IMR-90 (cell line): ENCODE results near the gene RNF114. TPM values are rescaled to one million over a fixed set of nuclear protein-coding genes. Genes with fewer than 3 reads are reported as not detected.

Experiments
- ATAC-seq: fragments of 200-7000 bp; cut with Tn5 transposase; 2 replicates; pipeline ENCODE4 v1.9.1; 2020; ENCODE audit warnings: low read depth, mild to moderate bottlenecking, moderate library complexity
- BruUV-seq: library from RNA; stranded (reverse); fragments of 400-500 nt; replicated peaks from 2 replicates; lab custom pipeline; 2021; lab: Mats Ljungman, UMichigan
- CTCF ChIA-PET: fragments of 300-600 bp; formaldehyde crosslinking; extraction: SDS; loops from one replicate; lab custom pipeline; 2021; ENCODE audit warnings: antibody characterized with exemption; lab: Yijun Ruan, JAX
- POLR2A ChIA-PET: fragments of 300-600 bp; sonication (Branson Sonifier 250); formaldehyde crosslinking; loops from one replicate; lab custom pipeline; 2022; ENCODE audit warnings: antibody characterized with exemption; ENCODE audit not compliant: unreplicated experiment; lab: Charles Lee
- DNase-seq: peaks from one replicate; pipeline ENCODE4 v3.0.0; 2013
- H2AFZ ChIP-seq: replicated peaks from 2 replicates; pipeline ENCODE3; 2013; ENCODE audit warnings: low read length, mild to moderate bottlenecking; ENCODE audit not compliant: poor library complexity
- H2AK5ac ChIP-seq: 2 replicates; pipeline ENCODE4 v1.6.1; 2013; ENCODE audit warnings: low read depth, low read length, inconsistent platforms
- H2AK9ac ChIP-seq: replicated peaks from 2 replicates; pipeline ENCODE3; 2013; ENCODE audit warnings: mild to moderate bottlenecking, low read depth, low read length, moderate library complexity; ENCODE audit not compliant: poor library complexity
- H2BK120ac ChIP-seq: 2 replicates; pipeline ENCODE4 v1.6.1; 2013; ENCODE audit warnings: low read depth, low read length, inconsistent platforms
- H2BK15ac ChIP-seq: 3 replicates; pipeline ENCODE4 v1.6.1; 2013; ENCODE audit warnings: low read depth, low read length, inconsistent platforms
- H2BK20ac ChIP-seq: 2 replicates; pipeline ENCODE4 v1.6.1; 2013; ENCODE audit warnings: low read depth, mild to moderate bottlenecking, inconsistent platforms, low read length, moderate library complexity
- H2BK5ac ChIP-seq: 2 replicates; pipeline ENCODE4 v1.6.1; 2013; ENCODE audit warnings: mild to moderate bottlenecking, low read depth, low read length, inconsistent platforms; ENCODE audit not compliant: poor library complexity, severe bottlenecking
- H3K14ac ChIP-seq: replicated peaks from 2 replicates; pipeline ENCODE4 v1.6.1; 2013; ENCODE audit warnings: low read depth, low read length, inconsistent platforms
- H3K18ac ChIP-seq: 2 replicates; pipeline ENCODE4 v1.6.1; 2013; ENCODE audit warnings: low read depth, low read length, control low read depth
- H3K23ac ChIP-seq: 2 replicates; pipeline ENCODE4 v1.6.1; 2013; ENCODE audit warnings: low read depth, low read length, inconsistent platforms
- H3K27ac ChIP-seq: 2 replicates; pipeline ENCODE4 v1.5.1; 2013; ENCODE audit warnings: mild to moderate bottlenecking, control low read depth, low read length; ENCODE audit not compliant: insufficient read depth
- H3K27me3 ChIP-seq: 2 replicates; pipeline ENCODE4 v1.6.1; 2013; ENCODE audit warnings: low read length; ENCODE audit not compliant: control insufficient read depth, insufficient read depth
- H3K36me3 ChIP-seq: 2 replicates; pipeline ENCODE4 v1.6.1; 2013; ENCODE audit warnings: low read length, mixed read lengths; ENCODE audit not compliant: control insufficient read depth, insufficient read depth
- H3K4ac ChIP-seq: 2 replicates; pipeline ENCODE4 v1.6.1; 2013; ENCODE audit warnings: low read depth, low read length, inconsistent platforms
- H3K4me1 ChIP-seq: 2 replicates; pipeline ENCODE4 v1.6.1; 2013; ENCODE audit warnings: low read length, mixed read lengths; ENCODE audit not compliant: control insufficient read depth, insufficient read depth
- H3K4me2 ChIP-seq: 2 replicates; pipeline ENCODE4 v1.6.1; 2013; ENCODE audit warnings: low read depth, mild to moderate bottlenecking, control low read depth, low read length, moderate library complexity
- H3K4me3 ChIP-seq: 2 replicates; pipeline ENCODE4 v1.5.1; 2013; ENCODE audit warnings: low read depth, mild to moderate bottlenecking, control low read depth, low read length, moderate library complexity; ENCODE audit not compliant: insufficient read depth
- H3K56ac ChIP-seq: 2 replicates; pipeline ENCODE4 v1.6.1; 2013; ENCODE audit warnings: low read length, inconsistent platforms; ENCODE audit not compliant: insufficient read depth; ENCODE audit errors: extremely low read depth
- H3K79me1 ChIP-seq, 2 experiments: 2 replicates each; pipeline ENCODE4 v1.6.1; 2013; ENCODE audit warnings: low read length in 2 of 2, inconsistent platforms in 1 of 2, low read depth in 1 of 2
- H3K9ac ChIP-seq: 2 replicates; pipeline ENCODE4 v1.6.1; 2013; ENCODE audit warnings: low read depth, low read length, control low read depth
- H3K9me1 ChIP-seq: 2 replicates; pipeline ENCODE4 v1.6.1; 2013; ENCODE audit warnings: low read length, inconsistent platforms; ENCODE audit not compliant: insufficient read depth
- H3K9me3 ChIP-seq: 2 replicates; pipeline ENCODE4 v1.6.1; 2013; ENCODE audit warnings: low read length; ENCODE audit not compliant: control insufficient read depth, insufficient read depth
- H4K20me1 ChIP-seq: 2 replicates; pipeline ENCODE4 v1.6.1; 2013; ENCODE audit warnings: low read length, inconsistent platforms; ENCODE audit not compliant: insufficient read depth
- H4K5ac ChIP-seq: 2 replicates; pipeline ENCODE4 v1.6.1; 2013; ENCODE audit warnings: mild to moderate bottlenecking, low read depth, low read length, control low read depth
- H4K8ac ChIP-seq, 2 experiments: 2 replicates each; pipeline ENCODE4 v1.6.1; 2013; ENCODE audit warnings: low read depth in 2 of 2, low read length in 2 of 2, control low read depth in 1 of 2, inconsistent platforms in 1 of 2
- H4K91ac ChIP-seq: 2 replicates; pipeline ENCODE4 v1.6.1; 2013; ENCODE audit warnings: low read depth, low read length, inconsistent platforms; ENCODE audit not compliant: insufficient read depth
- BHLHE40 ChIP-seq: fragments of 150-350 bp; IDR thresholded peaks from 2 replicates; pipeline ENCODE4 v1.6.1; 2016; ENCODE audit warnings: mild to moderate bottlenecking, low read depth, low read length
- CEBPB ChIP-seq: IDR thresholded peaks from 2 replicates; pipeline ENCODE4 v1.6.1; 2012; ENCODE audit warnings: low read depth, low read length, improper control_type of control experiment
- CHD1 ChIP-seq: IDR thresholded peaks from 2 replicates; pipeline ENCODE4 v1.6.1; 2012; ENCODE audit warnings: low read depth, low read length, improper control_type of control experiment
- FOS ChIP-seq: fragments of 150-350 bp; IDR thresholded peaks from 2 replicates; pipeline ENCODE4 v1.6.1; 2016; ENCODE audit warnings: low read depth, low read length
- MAFK ChIP-seq: IDR thresholded peaks from 2 replicates; pipeline ENCODE4 v1.6.1; 2012; ENCODE audit warnings: low read depth, low read length, improper control_type of control experiment
- MXI1 ChIP-seq: IDR thresholded peaks from 2 replicates; pipeline ENCODE4 v1.6.1; 2012; ENCODE audit warnings: low read depth, mild to moderate bottlenecking, low read length, moderate library complexity, borderline replicate concordance
- POLR2A ChIP-seq: IDR thresholded peaks from 2 replicates; pipeline ENCODE4 v1.6.1; 2012; ENCODE audit warnings: mild to moderate bottlenecking, low read depth, low read length
- RAD21 ChIP-seq: IDR thresholded peaks from 2 replicates; pipeline ENCODE4 v1.6.1; 2012; ENCODE audit warnings: low read length, improper control_type of control experiment
- RCOR1 ChIP-seq: IDR thresholded peaks from 2 replicates; pipeline ENCODE4 v1.6.1; 2012; ENCODE audit warnings: mild to moderate bottlenecking, low read length, improper control_type of control experiment; ENCODE audit not compliant: insufficient replicate concordance
- RFX5 ChIP-seq: IDR thresholded peaks from 2 replicates; pipeline ENCODE4 v1.8.0; 2012; ENCODE audit warnings: low read depth, mild to moderate bottlenecking, low read length, moderate library complexity
- SMC3 ChIP-seq: fragments of 150-350 bp; IDR thresholded peaks from 2 replicates; pipeline ENCODE4 v1.6.1; 2016; ENCODE audit warnings: low read depth, mild to moderate bottlenecking, antibody characterized with exemption, low read length, moderate library complexity
- WGBS, 2 experiments: methylation state at CpG; one replicate each; pipeline versions ENCODE4 v1.1.5 to v1.1.7; 2013; ENCODE audit warnings: missing lambda C conversion rate in 2 of 2; ENCODE audit not compliant: insufficient read length in 1 of 2; ENCODE audit errors: extremely low coverage in 2 of 2; 5-methylcytosine and 5-hydroxymethylcytosine counted together
- dilution Hi-C: fragments of 300-500 bp; cut with HindIII; formaldehyde crosslinking; loops from one replicate; pipeline ENCODE4 v1.14.3; 2018; ENCODE audit warnings: low sequenced_read_pairs; ENCODE audit not compliant: unreplicated experiment
- in situ Hi-C: fragments of 300-500 bp; cut with MboI; formaldehyde crosslinking; loops from 3 replicates; pipeline ENCODE4 v1.14.3; 2019; ENCODE audit warnings: low sequenced_read_pairs, inconsistent platforms, mixed read lengths
- intact Hi-C: fragments of 100-400 bp; cut with micrococcal nuclease; formaldehyde crosslinking; loops from 2 replicates; pipeline ENCODE4 v1.10.0; 2022
- polyA plus RNA-seq, 3 experiments: library from polyadenylated mRNA; depleted of rRNA; stranded (reverse); fragments of >200 nt; gene quantifications; 2 replicates each; pipeline ENCODE4 v1.2.3, GENCODE V29; 2012; ENCODE audit warnings: low replicate concordance in 1 of 3
- total RNA-seq: library from RNA; depleted of rRNA; stranded (reverse); fragments of >200 nt; gene quantifications from 2 replicates; pipeline ENCODE4 v1.2.3, GENCODE V29; 2012
- TF ChIP-seq, protein P1 (sequence below): fragments of 150-350 bp; IDR thresholded peaks from 2 replicates; pipeline ENCODE4 v1.6.1; 2016; ENCODE audit warnings: low read depth, mild to moderate bottlenecking, low read length, moderate library complexity, borderline replicate concordance
- TF ChIP-seq, protein P2 (sequence below): fragments of 150-350 bp; IDR thresholded peaks from 2 replicates; pipeline ENCODE4 v1.6.1; 2017; ENCODE audit warnings: mild to moderate bottlenecking, antibody characterized with exemption, low read length, low read depth

The RNF114 gene
- total and polyA plus RNA-seq, 2 of the 4 experiments (the other 2 are of a cell fraction): 44.6 to 62.3 TPM

DNA sequence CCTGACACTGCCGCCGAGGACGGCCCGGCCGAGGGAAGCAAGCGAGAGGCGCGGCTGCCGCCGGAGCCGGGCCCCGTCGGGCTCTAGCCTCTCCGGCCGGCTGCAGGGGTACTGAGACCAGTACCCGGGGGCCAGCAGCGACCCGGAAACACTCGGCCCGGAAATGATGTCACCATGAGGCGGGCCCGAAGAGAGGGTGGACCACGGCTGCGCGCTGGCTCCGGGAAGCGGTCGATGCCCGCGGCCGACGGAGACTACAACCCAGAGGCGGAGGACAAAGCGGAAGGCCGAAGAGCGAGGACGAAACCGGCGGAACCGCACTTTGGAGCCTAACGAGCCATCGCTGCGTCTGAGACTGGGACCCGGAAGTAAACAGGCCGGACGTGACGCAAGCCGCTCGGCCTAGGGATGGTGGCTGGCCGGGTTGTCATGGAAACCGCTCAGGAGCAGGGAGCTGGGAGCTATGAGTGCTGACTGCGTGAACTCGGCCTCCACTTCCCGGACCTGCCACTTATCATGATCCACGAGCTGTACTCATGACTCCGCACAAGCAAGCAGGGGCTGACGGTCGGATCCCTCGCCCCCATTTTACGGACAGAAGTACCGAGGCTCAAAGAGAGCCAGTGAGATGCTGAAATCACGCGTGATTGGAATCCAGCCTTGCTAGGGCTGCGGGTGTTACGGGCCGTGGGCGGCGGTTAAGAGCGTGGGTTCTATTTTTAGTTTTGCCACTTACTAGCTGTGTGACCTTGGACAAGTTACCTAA lies 20.6 kb upstream of the RNF114 start, which contains the start of gene SPATA2 (continued):
- TF ChIP-seq RCOR1 (peak; percentile 76), MXI1 (peak; percentile 26; the same call in 1 of the 2 replicates)

DNA sequence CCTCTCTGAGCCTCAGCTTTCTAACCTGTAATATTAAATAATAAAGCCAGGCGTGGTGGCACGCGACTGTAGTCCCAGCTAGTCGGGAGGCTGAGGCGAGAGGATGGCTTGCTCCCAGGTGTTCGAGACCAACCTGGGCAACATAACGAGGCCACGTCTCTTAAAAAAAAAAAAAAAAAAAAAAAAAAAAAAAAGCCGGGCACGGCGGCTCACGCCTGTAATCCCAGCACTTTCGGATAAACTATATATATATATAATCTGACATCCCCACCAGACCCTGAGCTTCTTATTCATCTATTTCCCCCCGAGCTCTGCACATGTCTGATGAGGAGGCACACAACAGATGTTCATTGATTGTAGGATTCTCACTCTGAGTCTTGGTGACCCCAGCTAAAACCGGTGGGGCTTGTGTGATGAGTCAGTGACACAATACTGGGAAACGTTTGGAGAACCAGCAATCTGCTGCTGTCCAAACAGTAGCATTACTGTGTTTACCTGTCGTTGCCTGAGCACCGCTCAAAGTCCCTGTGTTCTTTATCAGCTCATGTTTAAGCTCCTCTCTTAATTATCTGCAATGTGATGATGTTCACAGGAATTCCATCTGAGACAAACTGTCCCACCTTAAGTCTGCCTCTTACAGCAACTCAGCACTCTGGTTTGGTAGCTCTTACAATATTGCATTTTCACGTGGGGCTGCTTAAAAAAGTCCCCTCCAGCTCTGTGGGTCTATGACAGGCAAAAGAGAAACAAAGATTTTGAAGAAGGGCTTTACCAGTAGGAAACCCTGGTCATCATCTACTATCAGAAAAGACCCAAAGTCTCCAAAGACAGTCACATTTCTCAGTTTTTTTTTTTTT lies 19.8 kb upstream of the RNF114 start:
- Histone ChIP-seq H3K27me3 (no peaks in the 10 kb centered on the region), H3K4me2 (peak overlapping the region; percentile 63), H4K8ac (peak overlapping the region; percentile 93 to 100), H3K23ac (no peak overlapping the region; the same call in 1 of the 2 replicates), H4K20me1 (peaks cover 25% of the 10 kb centered on the region; the same call in 1 of the 2 replicates), H3K4me3 (peak overlapping the region; percentile 90), H3K14ac (no peak overlapping the region), H3K36me3 (no peaks in the 10 kb centered on the region), H4K91ac (no peak overlapping the region), H2BK15ac (no peak overlapping the region), H3K9me3 (no peaks in the 10 kb centered on the region), H3K4ac (peak overlapping the region; percentile 100), H4K5ac (no peak overlapping the region), H2AFZ (peak overlapping the region; percentile 100), H3K4me1 (peaks cover 9% of the 10 kb centered on the region), H2BK20ac (no peak overlapping the region), H3K56ac (no peak overlapping the region), H2BK5ac (no peak overlapping the region), H3K79me1 (peaks cover 9 to 43% of the 10 kb centered on the region in 2 experiments; a peak in 2 of 4 replicates), H3K9me1 (peaks cover 3% of the 10 kb centered on the region; the same call in 1 of the 2 replicates), H2AK9ac (peak overlapping the region; percentile 80), H3K9ac (peak overlapping the region; percentile 99; the same call in 1 of the 2 replicates), H2BK120ac (no peak overlapping the region), H3K18ac (no peak overlapping the region), H3K27ac (no peak overlapping the region), H2AK5ac (no peak overlapping the region)
- in situ Hi-C loops: no loop called here
- dilution Hi-C loops: no loop called here
- no TSS peak for BruUV-seq
- DNase-seq: peak; percentile 55
- ChIA-PET CTCF (no interaction called here), POLR2A (no interaction called here)
- intact Hi-C loops: no loop called here
- 52% methylated on average over 2 of the region's 19 CpGs; no CpG with 5 or more reads in 1 of the 2 experiments for WGBS, 2 experiments
- no peak for ATAC-seq
- TF ChIP-seq MAFK (no peak), POLR2A (no peak), RCOR1 (no peak), FOS (no peak), BHLHE40 (no peak), CEBPB (no peak), CHD1 (no peak), RFX5 (no peak), MXI1 (no peak), RAD21 (no peak), SMC3 (no peak)
- TF ChIP-seq, protein P1, sequence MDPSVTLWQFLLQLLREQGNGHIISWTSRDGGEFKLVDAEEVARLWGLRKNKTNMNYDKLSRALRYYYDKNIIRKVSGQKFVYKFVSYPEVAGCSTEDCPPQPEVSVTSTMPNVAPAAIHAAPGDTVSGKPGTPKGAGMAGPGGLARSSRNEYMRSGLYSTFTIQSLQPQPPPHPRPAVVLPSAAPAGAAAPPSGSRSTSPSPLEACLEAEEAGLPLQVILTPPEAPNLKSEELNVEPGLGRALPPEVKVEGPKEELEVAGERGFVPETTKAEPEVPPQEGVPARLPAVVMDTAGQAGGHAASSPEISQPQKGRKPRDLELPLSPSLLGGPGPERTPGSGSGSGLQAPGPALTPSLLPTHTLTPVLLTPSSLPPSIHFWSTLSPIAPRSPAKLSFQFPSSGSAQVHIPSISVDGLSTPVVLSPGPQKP: no peak
- TF ChIP-seq, protein P2, sequence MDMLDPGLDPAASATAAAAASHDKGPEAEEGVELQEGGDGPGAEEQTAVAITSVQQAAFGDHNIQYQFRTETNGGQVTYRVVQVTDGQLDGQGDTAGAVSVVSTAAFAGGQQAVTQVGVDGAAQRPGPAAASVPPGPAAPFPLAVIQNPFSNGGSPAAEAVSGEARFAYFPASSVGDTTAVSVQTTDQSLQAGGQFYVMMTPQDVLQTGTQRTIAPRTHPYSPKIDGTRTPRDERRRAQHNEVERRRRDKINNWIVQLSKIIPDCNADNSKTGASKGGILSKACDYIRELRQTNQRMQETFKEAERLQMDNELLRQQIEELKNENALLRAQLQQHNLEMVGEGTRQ: no peak
